A549 (cell line): ENCODE results near the gene ANKRD63. TPM values are rescaled to one million over a fixed set of nuclear protein-coding genes. Genes with fewer than 3 reads are reported as not detected.

ENCODE experiments used
- ATAC-seq, 2 experiments: fragments of 200-7000 bp in 1 of 2; fragments of >200 bp in 1 of 2; cut with Nextera tagmentation in 1 of 2; cut with Tn5 transposase in 1 of 2; 3 replicates each; pipeline versions ENCODE4 v1.8.0 to v1.9.1; 2018 to 2020; ENCODE audit warnings: mild to moderate bottlenecking in 1 of 2, moderate library complexity in 1 of 2
- CTCF ChIA-PET: fragments of 300-600 bp; sonication (Branson Sonifier 250); formaldehyde crosslinking; extraction: SDS; loops from one replicate; lab custom pipeline; 2021; ENCODE audit warnings: antibody characterized with exemption, inconsistent platforms; lab: Yijun Ruan, JAX
- POLR2A ChIA-PET: fragments of 350-600 bp; formaldehyde crosslinking; extraction: SDS; loops from one replicate; lab custom pipeline; 2021; ENCODE audit warnings: antibody characterized with exemption, inconsistent platforms; lab: Yijun Ruan, JAX
- DNase-seq, 2 experiments: peaks; one replicate each; pipeline versions ENCODE4 v3.0.0 to v3.0.0-alpha.2; 2011 to 2016; ENCODE audit warnings: low read depth in 1 of 2, low spot score in 1 of 2
- FAIRE-seq: peaks from 2 replicates; lab custom pipeline; 2011; peaks lifted over from hg19 to GRCh38; lab: Jason Lieb, UNC
- H3K27ac ChIP-seq, 2 experiments: fragments of >200 bp; sonication (Bioruptor Twin); formaldehyde crosslinking; 3 replicates each; pipeline ENCODE4 v1.5.1; 2016 to 2017
- H3K4me1 ChIP-seq: fragments of >200 bp; sonication (Bioruptor Twin); formaldehyde crosslinking; 3 replicates; pipeline ENCODE4 v1.6.1; 2016
- H3K4me2 ChIP-seq: fragments of >200 bp; sonication (Bioruptor Twin); formaldehyde crosslinking; 3 replicates; pipeline ENCODE4 v1.6.1; 2016
- H3K4me3 ChIP-seq: fragments of >200 bp; sonication (Bioruptor Twin); formaldehyde crosslinking; 3 replicates; pipeline ENCODE4 v1.5.1; 2016
- H3K9me3 ChIP-seq: fragments of >200 bp; sonication (Bioruptor Twin); formaldehyde crosslinking; 3 replicates; pipeline ENCODE4 v1.6.1; 2016
- CBX2 ChIP-seq: fragments of 200-600 bp; sonication (generic); IDR thresholded peaks from 2 replicates; pipeline ENCODE4 v1.6.1; 2016; ENCODE audit warnings: low read depth, mild to moderate bottlenecking, borderline replicate concordance
- CHD2 ChIP-seq: fragments of 150-350 bp; IDR thresholded peaks from 2 replicates; pipeline ENCODE4 v1.6.1; 2014; ENCODE audit warnings: low read length; ENCODE audit not compliant: partially characterized antibody
- E2F6 ChIP-seq: IDR thresholded peaks from 2 replicates; pipeline ENCODE4 v1.6.1; 2012; ENCODE audit warnings: low read depth, borderline replicate concordance
- EHF ChIP-seq: fragments of 250-450 bp; sonication (Bioruptor Pico); IDR thresholded peaks from 2 replicates; pipeline ENCODE4 v1.5.0; 2020; ENCODE audit warnings: mild to moderate bottlenecking
- ELK1 ChIP-seq: fragments of 150-350 bp; IDR thresholded peaks from 2 replicates; pipeline ENCODE4 v1.6.1; 2014; ENCODE audit warnings: low read depth, mild to moderate bottlenecking, low read length
- ESRRA ChIP-seq: fragments of 150-350 bp; IDR thresholded peaks from 2 replicates; pipeline ENCODE4 v1.6.1; 2014; ENCODE audit warnings: mild to moderate bottlenecking, low read length, borderline replicate concordance
- FOSB ChIP-seq: fragments of 250-450 bp; sonication (Bioruptor Pico); IDR thresholded peaks from 2 replicates; pipeline ENCODE4 v1.5.0; 2020; ENCODE audit warnings: mild to moderate bottlenecking, moderate library complexity
- HDAC2 ChIP-seq: fragments of 200-600 bp; sonication (generic); IDR thresholded peaks from 2 replicates; pipeline ENCODE4 v1.6.1; 2016
- HOXA7 ChIP-seq: fragments of 250-450 bp; sonication (Bioruptor Pico); IDR thresholded peaks from 2 replicates; pipeline ENCODE4 v1.5.0; 2020; ENCODE audit warnings: mild to moderate bottlenecking, moderate library complexity
- JUNB ChIP-seq: fragments of >200 bp; sonication (Bioruptor Twin); formaldehyde crosslinking; IDR thresholded peaks from 2 replicates; pipeline ENCODE4 v1.6.1; 2016
- MAFK ChIP-seq: fragments of 450-650 bp; IDR thresholded peaks from 2 replicates; pipeline ENCODE4 v1.6.1; 2014; ENCODE audit not compliant: partially characterized antibody
- NPAS2 ChIP-seq: fragments of 250-450 bp; sonication (Bioruptor Pico); IDR thresholded peaks from 2 replicates; pipeline ENCODE4 v1.8.0; 2022; ENCODE audit warnings: mild to moderate bottlenecking, moderate library complexity, borderline replicate concordance
- POLR2A ChIP-seq: IDR thresholded peaks from 2 replicates; pipeline ENCODE4 v1.6.1; 2012; ENCODE audit warnings: mild to moderate bottlenecking, low read length
- POLR2AphosphoS2 ChIP-seq: conservative IDR thresholded peaks from 2 replicates; pipeline ENCODE4 v1.6.1; 2012; ENCODE audit warnings: low read length, improper control_type of control experiment, inconsistent platforms
- SREBF2 ChIP-seq: fragments of 450-650 bp; IDR thresholded peaks from 2 replicates; pipeline ENCODE4 v1.6.1; 2014; ENCODE audit warnings: mild to moderate bottlenecking, moderate library complexity
- USF2 ChIP-seq: fragments of 450-650 bp; IDR thresholded peaks from 2 replicates; pipeline ENCODE4 v1.6.1; 2014; ENCODE audit warnings: antibody characterized with exemption
- ZFP36 ChIP-seq: fragments of 450-650 bp; IDR thresholded peaks from 2 replicates; pipeline ENCODE4 v1.6.1; 2014; ENCODE audit warnings: borderline replicate concordance; ENCODE audit not compliant: partially characterized antibody
- ZNF302 ChIP-seq: fragments of 250-450 bp; sonication (Bioruptor Pico); IDR thresholded peaks from 2 replicates; pipeline ENCODE4 v1.9.0; 2021; ENCODE audit warnings: inconsistent platforms, mild to moderate bottlenecking, moderate library complexity
- WGBS: methylation state at CpG from one replicate; pipeline ENCODE4 v1.1.6; 2017; ENCODE audit errors: missing lambda C conversion rate; 5-methylcytosine and 5-hydroxymethylcytosine counted together
- polyA plus RNA-seq, 4 experiments: library from polyadenylated mRNA; depleted of rRNA in 3 of 4; stranded (reverse); fragments of >200 nt; fragmentation: RNase III in 1 of 4; extraction: RNeasy Plus Mini Kit Qiagen cat#74134 plus additional on column Dnase treatment in 1 of 4; gene quantifications; 2 replicates in 3 of 4; 3 replicates in 1 of 4; pipeline ENCODE4 v1.2.3, GENCODE V29; 2011 to 2017
- TF ChIP-seq, protein P1 (sequence below): IDR thresholded peaks from 2 replicates; pipeline ENCODE4 v1.6.1; 2012
- TF ChIP-seq, protein P2 (sequence below): fragments of >200 bp; sonication (Bioruptor Twin); formaldehyde crosslinking; IDR thresholded peaks from 3 replicates; pipeline ENCODE4 v1.6.1; 2016

The ANKRD63 gene
- polyA plus RNA-seq, 2 of the 4 experiments (the other 2 are of a cell fraction): 0.25 TPM; not detected in 1

DNA sequence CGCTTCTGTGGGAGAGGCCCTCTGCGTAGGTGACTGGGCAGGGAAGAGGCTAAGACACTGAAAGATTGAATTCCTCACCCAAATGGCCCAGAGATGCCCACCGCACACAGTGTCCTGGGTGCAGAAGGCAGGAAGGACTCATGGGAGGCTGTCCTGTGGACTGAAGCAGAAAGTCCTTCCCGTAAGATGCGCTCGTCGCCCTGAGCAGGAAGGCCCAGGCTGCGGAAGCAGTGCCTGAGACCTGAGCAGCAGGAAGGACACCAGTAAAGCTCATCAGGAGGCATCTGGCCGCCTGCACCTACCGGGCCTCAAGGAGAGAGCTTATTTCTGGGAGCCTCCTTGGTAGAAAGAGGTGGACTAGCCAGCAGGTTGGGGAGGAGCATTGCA is 40.7 kb downstream of the ANKRD63 start:
- ChIA-PET POLR2A (no interaction called here), CTCF (interaction anchor here (0.7 to 16.4 kb wide), 6 partner anchors 24 to 138 kb away, joined by 3 to 144 read pairs (median 4); no protein-coding TSS in a partner anchor)
- Histone ChIP-seq H3K4me1 (peaks cover 9% of the 10 kb centered on the region), H3K27ac (no peak overlapping the region), H3K4me3 (no peak overlapping the region), H3K4me2 (no peak overlapping the region)
- whole genome bisulfite sequencing: 86% methylated on average over 4 of the region's 10 CpGs
- FAIRE-seq (no peak), ATAC-seq (no peak)
- TF ChIP-seq JUNB (no peak), CHD2 (no peak), E2F6 (no peak), USF2 (no peak), SREBF2 (no peak), ESRRA (no peak), HDAC2 (no peak), MAFK (no peak), POLR2A (no peak)
- TF ChIP-seq, protein P1, sequence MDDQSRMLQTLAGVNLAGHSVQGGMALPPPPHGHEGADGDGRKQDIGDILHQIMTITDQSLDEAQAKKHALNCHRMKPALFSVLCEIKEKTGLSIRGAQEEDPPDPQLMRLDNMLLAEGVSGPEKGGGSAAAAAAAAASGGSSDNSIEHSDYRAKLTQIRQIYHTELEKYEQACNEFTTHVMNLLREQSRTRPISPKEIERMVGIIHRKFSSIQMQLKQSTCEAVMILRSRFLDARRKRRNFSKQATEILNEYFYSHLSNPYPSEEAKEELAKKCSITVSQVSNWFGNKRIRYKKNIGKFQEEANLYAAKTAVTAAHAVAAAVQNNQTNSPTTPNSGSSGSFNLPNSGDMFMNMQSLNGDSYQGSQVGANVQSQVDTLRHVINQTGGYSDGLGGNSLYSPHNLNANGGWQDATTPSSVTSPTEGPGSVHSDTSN: no peak
- TF ChIP-seq, all 56 proteins: peak for 0
- no peak for DNase-seq
- H3K9me3 ChIP-seq: no peaks in the 10 kb centered on the region

DNA sequence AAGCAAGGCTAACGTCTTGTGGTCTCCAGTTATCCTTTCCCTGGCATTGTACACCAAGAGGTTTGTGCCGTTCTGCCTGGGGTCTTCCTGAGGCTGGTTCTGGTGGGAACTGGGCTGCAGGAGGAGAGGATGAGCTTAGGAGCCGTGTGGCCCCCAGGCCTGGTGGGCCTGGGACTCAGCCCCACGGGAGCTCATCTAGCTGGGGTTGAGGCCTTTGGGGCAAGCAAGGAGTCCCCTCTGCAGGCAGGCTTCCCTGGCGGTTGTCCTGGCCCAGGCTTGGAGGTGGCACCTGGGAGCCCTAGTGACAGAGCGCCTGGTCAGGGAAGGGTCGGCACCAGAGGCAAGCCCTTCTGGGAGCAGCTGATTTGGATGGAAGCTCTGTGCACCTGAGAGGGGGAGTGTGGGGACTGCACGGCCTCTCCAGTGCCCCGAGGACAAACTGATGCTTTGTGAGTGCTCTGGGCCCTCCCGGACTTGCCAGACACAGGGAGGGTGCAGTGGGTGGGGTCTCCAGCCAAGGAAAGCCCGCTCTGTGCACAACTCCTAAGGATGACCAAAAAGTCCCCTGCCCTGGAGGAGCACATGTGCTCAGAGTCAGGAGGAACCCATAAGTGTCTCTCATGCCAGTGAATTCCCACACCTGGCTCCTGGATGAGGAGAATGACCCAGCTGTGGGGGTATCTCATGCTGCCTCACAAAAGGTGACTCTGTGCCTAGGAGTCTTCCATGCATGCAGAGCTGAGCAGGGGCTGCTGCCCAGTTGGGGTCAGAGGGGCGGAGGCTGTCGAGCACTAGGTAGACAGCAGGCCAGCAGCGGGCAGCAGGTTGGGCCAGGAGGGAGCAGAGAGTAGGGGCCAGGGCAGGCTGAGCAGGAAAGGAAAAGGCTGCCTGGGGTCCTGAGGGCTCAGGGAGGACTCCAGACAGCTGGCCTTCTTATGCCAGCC is 41.3 kb downstream of the ANKRD63 start:
- peaks cover 9% of the 10 kb centered on the region for H3K4me1 ChIP-seq
- 76% methylated on average over 9 of the region's 14 CpGs for WGBS
- H3K27ac ChIP-seq: no peak overlapping the region
- DNase-seq: no peak
- no peak for ATAC-seq
- H3K4me2 ChIP-seq: no peak overlapping the region
- CTCF ChIA-PET: interaction anchor here (0.6 to 16.4 kb wide), 4 partner anchors 24 to 182 kb away, joined by 3 to 144 read pairs (median 4); no protein-coding TSS in a partner anchor
- no peaks in the 10 kb centered on the region for H3K9me3 ChIP-seq
- POLR2A ChIA-PET: no interaction called here
- TF ChIP-seq CBX2: no peak
- no peak for TF ChIP-seq ZFP36
- TF ChIP-seq POLR2A: no peak
- TF ChIP-seq EHF (CRISPR knock-in tag): no peak
- no peak for TF ChIP-seq POLR2AphosphoS2
- no peak for TF ChIP-seq NPAS2 (CRISPR knock-in tag)
- TF ChIP-seq, protein P2, sequence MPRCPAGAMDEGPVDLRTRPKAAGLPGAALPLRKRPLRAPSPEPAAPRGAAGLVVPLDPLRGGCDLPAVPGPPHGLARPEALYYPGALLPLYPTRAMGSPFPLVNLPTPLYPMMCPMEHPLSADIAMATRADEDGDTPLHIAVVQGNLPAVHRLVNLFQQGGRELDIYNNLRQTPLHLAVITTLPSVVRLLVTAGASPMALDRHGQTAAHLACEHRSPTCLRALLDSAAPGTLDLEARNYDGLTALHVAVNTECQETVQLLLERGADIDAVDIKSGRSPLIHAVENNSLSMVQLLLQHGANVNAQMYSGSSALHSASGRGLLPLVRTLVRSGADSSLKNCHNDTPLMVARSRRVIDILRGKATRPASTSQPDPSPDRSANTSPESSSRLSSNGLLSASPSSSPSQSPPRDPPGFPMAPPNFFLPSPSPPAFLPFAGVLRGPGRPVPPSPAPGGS: no peak
- TF ChIP-seq HOXA7: no peak
- TF ChIP-seq ZNF302 (CRISPR knock-in tag): no peak
- TF ChIP-seq FOSB: no peak
- TF ChIP-seq ELK1: no peak
- TF ChIP-seq, all 56 proteins: peak for 0
- no peak for FAIRE-seq
- H3K4me3 ChIP-seq: no peak overlapping the region
